HG03097 (cell line): ENCODE measurements around the gene NFATC2IP.
"Not testable (repeated sequence)": the region's sequence is repeated elsewhere in the genome, so short reads cannot be mapped to it uniquely, and the experiment has no call there.

Experiments used
- ATAC-seq: cut with Tn5 transposase; IDR thresholded peaks from one replicate; pipeline ENCODE4 v1.9.1; 2021; ENCODE audit not compliant: unreplicated experiment, low FRiP score

Gene NFATC2IP

GRCh38 chr16:28990375-28991040 lies 39.8 kb downstream of the NFATC2IP start:
- no peak for ATAC-seq

GRCh38 chr16:28991687-28992086 lies 41.0 kb downstream of the NFATC2IP start:
- no peak for ATAC-seq

GRCh38 chr16:28992496-28992895 lies 41.8 kb downstream of the NFATC2IP start:
- ATAC-seq = no peak

- no peak for ATAC-seq
These were observed 48.1 kb downstream of the NFATC2IP start for GRCh38 chr16:28998837-28999236.

GRCh38 chr16:28999577-28999976 lies 48.8 kb downstream of the NFATC2IP start:
- ATAC-seq = no peak

GRCh38 chr16:29000019-29000418 lies 49.3 kb downstream of the NFATC2IP start:
- ATAC-seq = no peak

- ATAC-seq = not testable (repeated sequence)
These were observed 53.9 kb downstream of the NFATC2IP start for GRCh38 chr16:29004496-29005139.

GRCh38 chr16:29007730-29008593 lies 57.2 kb downstream of the NFATC2IP start:
- no peak for ATAC-seq

- ATAC-seq = no peak
These were observed 58.5 kb downstream of the NFATC2IP start for GRCh38 chr16:29009050-29009837.

- ATAC-seq = no peak
These were observed 59.1 kb downstream of the NFATC2IP start for GRCh38 chr16:29009838-29010166.

GRCh38 chr16:29011112-29011511 lies 60.4 kb downstream of the NFATC2IP start:
- no peak for ATAC-seq

GRCh38 chr16:29011851-29012250 lies 61.1 kb downstream of the NFATC2IP start:
- ATAC-seq = no peak

- ATAC-seq = no peak
These were observed 62.3 kb downstream of the NFATC2IP start for GRCh38 chr16:29012913-29013553.

GRCh38 chr16:29014561-29015069 lies 63.9 kb downstream of the NFATC2IP start:
- no peak for ATAC-seq
